Activated CD8-positive, alpha-beta memory T cell treated with anti-CD3 and anti-CD28 coated beads, Interleukin-2, amount 10 ng/mL, durations not matched to agents 7 days and 5 days (primary cell): ENCODE data around the gene ANKS6. TPM values are rescaled to one million over a fixed set of nuclear protein-coding genes. Genes with fewer than 3 reads are reported as not detected.

Experiments
- ATAC-seq: fragments of 150-1000 bp; cut with Tn5 transposase; one replicate; pipeline ENCODE4 v1.10.0; 2021; ENCODE audit warnings: moderate library complexity
- CTCF ChIA-PET: fragments of 350-600 bp; sonication (Branson Sonifier 250); formaldehyde crosslinking; loops from one replicate; lab custom pipeline; 2021; ENCODE audit warnings: antibody characterized with exemption; lab: Charles Lee
- DNase-seq: peaks from one replicate; pipeline ENCODE4 v3.0.0-alpha.2; 2020
- H3K27ac Mint-ChIP-seq: one replicate; pipeline ENCODE4 v1.8.0; 2021; ENCODE audit warnings: mild to moderate bottlenecking, mixed read lengths
- H3K27me3 Mint-ChIP-seq: one replicate; pipeline ENCODE4 v1.8.0; 2021; ENCODE audit warnings: mixed read lengths
- H3K36me3 Mint-ChIP-seq: one replicate; pipeline ENCODE4 v1.8.0; 2021; ENCODE audit warnings: mild to moderate bottlenecking, mixed read lengths
- H3K4me1 Mint-ChIP-seq: one replicate; pipeline ENCODE4 v1.8.0; 2021; ENCODE audit warnings: mixed read lengths
- H3K4me3 Mint-ChIP-seq: one replicate; pipeline ENCODE4 v1.8.0; 2021; ENCODE audit warnings: mild to moderate bottlenecking, moderate library complexity, mixed read lengths
- H3K9me3 Mint-ChIP-seq: one replicate; pipeline ENCODE4 v1.8.0; 2022; ENCODE audit warnings: low read depth, mixed read lengths
- total RNA-seq, 2 experiments: library from RNA; stranded (reverse); gene quantifications; one replicate each; pipeline ENCODE4 v1.2.3, GENCODE V29; 2021

The ANKS6 gene
- total RNA-seq, 2 experiments from 2014 or later: 6.5 to 9.2 TPM

DNA sequence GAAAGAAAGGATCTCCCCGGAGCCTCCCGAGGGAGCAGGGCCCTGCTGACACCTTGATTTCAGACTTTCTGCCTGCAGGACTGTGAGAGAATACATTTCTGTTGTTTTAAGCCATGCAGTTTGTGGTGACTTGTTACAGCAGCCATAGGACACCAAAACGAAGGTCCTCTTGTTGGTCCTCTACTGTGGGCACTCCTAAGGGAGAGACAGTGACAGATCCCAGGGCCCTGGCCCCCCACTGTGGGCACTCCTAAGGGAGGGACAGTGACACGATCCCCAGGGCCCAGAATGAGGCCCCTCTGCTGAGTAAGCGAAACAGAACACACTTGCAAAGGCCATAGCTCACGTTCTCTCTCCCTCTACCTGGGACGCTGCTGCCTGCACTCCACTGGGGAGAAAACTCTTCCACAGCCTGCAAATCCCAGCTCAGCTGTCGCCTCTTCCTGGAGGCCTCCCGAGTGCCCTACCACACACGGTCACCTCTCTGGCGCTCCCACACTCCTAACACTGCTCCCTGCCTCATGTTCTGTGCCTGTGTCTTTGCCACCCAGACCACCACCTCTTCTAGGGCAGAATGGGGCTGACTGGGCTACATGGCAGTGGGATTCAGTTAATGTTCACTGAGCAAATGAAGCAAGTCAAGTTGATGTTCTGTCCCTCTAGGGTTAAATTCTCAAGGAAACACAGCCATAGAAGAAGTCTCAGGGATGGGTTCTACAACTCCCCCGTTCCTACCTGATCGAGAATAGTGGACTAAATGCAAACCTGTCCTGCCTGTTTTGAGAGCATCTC, 23.8 kb downstream of the ANKS6 start:
- ATAC-seq (no peak), DNase-seq (peak; percentile 28)
- Mint-ChIP-seq H3K4me3 (no peak overlapping the region), H3K9me3 (no peaks in the 10 kb centered on the region), H3K27ac (no peak overlapping the region), H3K4me1 (peaks cover 2% of the 10 kb centered on the region), H3K27me3 (no peaks in the 10 kb centered on the region), H3K36me3 (peaks cover 6% of the 10 kb centered on the region)
- CTCF ChIA-PET: no interaction called here

DNA sequence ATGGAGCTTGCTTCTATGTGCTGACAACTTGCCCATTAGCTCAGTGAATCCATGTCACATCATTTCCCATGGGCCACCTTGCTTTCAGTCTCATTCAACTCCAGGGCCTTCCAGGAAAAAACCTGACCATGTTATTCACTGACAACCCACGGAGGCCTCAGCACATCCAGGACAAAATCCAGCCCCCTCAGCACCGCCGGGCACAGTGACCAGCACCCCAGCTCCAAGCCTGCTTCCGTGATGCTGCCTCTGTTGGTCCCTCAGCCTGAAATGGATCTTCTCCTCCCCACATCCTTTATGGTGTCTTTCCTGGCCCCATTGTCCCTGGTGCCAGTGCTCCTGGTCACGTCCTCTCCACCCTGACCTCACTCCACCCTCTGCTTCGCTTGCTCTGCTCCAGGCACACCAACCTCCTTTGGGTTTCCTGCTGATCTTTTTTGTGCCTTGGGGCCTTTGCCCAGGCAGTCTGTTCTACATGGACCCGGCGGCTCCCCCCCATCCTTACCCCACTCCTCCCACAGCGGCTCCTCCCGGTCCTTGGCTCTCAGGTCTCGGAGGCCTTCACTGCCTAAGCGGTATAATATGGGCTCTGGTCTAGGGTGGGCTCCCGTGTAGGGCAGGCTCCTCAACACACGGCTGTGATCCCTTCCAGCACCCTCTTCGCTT, 25.0 kb downstream of the ANKS6 start:
- ATAC-seq (no peak), DNase-seq (peak; percentile 34)
- H3K27me3 Mint-ChIP-seq: no peaks in the 10 kb centered on the region
- no peaks in the 10 kb centered on the region for H3K9me3 Mint-ChIP-seq
- H3K27ac Mint-ChIP-seq: no peak overlapping the region
- H3K4me1 Mint-ChIP-seq: peaks cover 2% of the 10 kb centered on the region
- CTCF ChIA-PET: interaction anchor here (1.1 kb wide), 1 partner anchor 457 kb away, joined by 3 read pairs; no protein-coding TSS in a partner anchor
- no peak overlapping the region for H3K4me3 Mint-ChIP-seq
- peaks cover 9% of the 10 kb centered on the region for H3K36me3 Mint-ChIP-seq

DNA sequence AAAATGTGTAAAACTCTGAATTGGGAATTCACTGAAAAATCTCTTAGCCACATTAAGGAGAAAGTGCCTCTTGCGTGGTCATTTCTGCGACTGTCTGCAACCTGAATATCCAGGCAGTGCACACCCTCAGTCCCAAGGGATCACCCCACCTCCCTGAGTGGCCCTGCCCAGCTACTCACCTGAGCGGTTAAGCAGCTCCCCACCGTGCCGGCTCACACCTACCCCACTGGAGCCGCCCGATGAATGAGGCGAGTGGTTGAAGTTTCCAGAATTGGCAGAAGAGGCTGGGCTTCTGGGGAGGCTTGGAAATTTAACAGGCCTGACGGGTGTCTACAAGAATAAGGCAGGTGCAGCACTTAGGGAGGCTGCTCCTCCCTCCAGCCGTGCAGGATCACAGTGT, 25.6 kb downstream of the ANKS6 start:
- Mint-ChIP-seq H3K9me3 (no peaks in the 10 kb centered on the region), H3K4me3 (no peak overlapping the region), H3K27me3 (no peaks in the 10 kb centered on the region), H3K27ac (no peak overlapping the region), H3K4me1 (no peaks in the 10 kb centered on the region), H3K36me3 (peaks cover 9% of the 10 kb centered on the region)
- peak; percentile 26 for DNase-seq
- no peak for ATAC-seq
- CTCF ChIA-PET: interaction anchor here (1.1 kb wide), 1 partner anchor 456 kb away, joined by 3 read pairs; no protein-coding TSS in a partner anchor

DNA sequence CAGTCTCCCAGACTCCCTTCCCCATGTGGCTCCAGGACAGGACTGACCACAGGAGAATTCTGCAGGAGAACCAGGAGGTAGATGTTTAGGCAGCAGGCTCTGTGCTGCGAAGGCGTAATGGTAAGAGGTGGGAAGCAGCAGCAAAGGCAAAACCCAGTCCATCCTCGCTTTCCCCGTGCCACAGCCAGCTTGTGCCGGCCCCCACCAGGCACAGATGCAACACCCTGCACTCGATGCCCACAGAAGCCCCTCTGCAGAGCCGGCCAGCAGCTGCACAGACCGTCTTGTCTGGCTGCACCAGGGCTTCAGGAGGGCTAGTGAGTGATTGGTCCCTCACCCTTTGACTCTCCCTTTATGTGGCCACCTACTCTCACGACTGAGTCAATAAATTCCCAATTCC, 28.0 kb downstream of the ANKS6 start:
- CTCF ChIA-PET: interaction anchor here (1.7 kb wide), 1 partner anchor 29 kb away, joined by 3 read pairs; no protein-coding TSS in a partner anchor
- ATAC-seq: no peak
- no peak for DNase-seq
- Mint-ChIP-seq H3K4me1 (no peaks in the 10 kb centered on the region), H3K4me3 (no peak overlapping the region), H3K27ac (no peak overlapping the region), H3K27me3 (no peaks in the 10 kb centered on the region), H3K36me3 (peaks cover 9% of the 10 kb centered on the region), H3K9me3 (peaks cover 2% of the 10 kb centered on the region)

DNA sequence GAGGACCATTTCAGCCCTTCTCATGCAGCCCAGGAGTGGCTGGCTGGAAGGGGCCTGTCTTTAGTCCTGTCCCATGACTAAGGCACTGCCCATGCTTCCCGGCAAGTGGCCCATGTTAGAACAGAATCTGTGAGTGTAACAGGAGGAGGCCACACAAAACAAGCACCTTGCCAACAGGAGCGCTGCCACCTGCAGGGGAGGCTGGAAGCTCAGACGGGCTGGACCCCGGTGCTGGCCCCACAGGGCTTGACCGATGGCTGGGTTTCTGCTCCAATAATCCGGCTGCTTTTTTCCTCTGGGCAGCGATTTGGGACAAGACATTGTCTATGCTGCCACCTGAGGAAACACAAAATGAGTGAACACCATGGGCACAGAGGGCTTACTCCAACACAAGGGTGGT, 28.4 kb downstream of the ANKS6 start:
- DNase-seq (no peak), ATAC-seq (no peak)
- no peaks in the 10 kb centered on the region for H3K27me3 Mint-ChIP-seq
- CTCF ChIA-PET: no interaction called here
- no peaks in the 10 kb centered on the region for H3K4me1 Mint-ChIP-seq
- H3K9me3 Mint-ChIP-seq: peaks cover 2% of the 10 kb centered on the region
- H3K4me3 Mint-ChIP-seq: no peak overlapping the region
- H3K27ac Mint-ChIP-seq: no peak overlapping the region
- peaks cover 9% of the 10 kb centered on the region for H3K36me3 Mint-ChIP-seq

DNA sequence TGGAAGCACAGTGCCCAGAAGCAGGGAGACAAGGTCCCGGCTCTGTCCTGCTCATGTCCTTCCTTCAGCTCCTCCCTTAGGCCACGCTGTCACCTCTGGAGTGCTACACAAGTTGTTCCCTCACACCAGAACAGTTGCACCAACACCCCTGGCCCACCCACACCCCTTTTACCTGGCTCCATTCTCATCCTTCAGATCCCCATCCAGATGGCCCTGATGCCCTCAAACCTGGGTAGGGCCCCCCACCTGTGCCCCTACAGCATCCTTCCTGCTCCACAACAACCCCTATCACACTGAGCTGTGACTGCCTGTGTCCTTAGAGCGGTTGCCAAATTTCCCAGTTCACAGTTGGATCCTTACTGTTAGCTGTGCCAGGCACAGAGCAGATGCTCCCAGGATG, 29.2 kb downstream of the ANKS6 start:
- DNase-seq: peak; percentile 19
- Mint-ChIP-seq H3K36me3 (peaks cover 9% of the 10 kb centered on the region), H3K27ac (no peak overlapping the region), H3K4me1 (no peaks in the 10 kb centered on the region), H3K9me3 (peaks cover 2% of the 10 kb centered on the region), H3K27me3 (no peaks in the 10 kb centered on the region), H3K4me3 (no peak overlapping the region)
- ATAC-seq: no peak
- CTCF ChIA-PET: interaction anchor here (1.9 kb wide), 1 partner anchor 9 kb away, joined by 17 read pairs; no protein-coding TSS in a partner anchor

DNA sequence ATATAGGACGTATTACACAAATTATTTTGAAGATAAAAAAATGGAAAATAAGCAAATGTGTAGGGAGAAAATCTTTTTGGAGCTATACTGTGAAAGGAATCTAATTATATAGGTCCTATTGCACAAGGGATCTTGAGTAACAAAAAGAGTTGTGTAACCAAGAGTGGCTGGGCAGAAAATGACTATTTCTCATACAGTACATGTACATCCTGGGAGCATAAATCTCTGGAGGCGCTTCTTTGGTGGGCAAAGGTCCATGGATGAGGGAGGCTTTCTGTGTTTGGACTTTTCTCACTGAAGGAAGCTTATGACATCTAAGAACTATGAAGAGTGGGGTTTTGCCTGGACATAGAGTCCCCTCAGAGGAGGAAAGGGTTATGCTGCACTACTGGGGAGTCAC, 29.8 kb downstream of the ANKS6 start:
- Mint-ChIP-seq H3K9me3 (peaks cover 2% of the 10 kb centered on the region), H3K36me3 (peaks cover 9% of the 10 kb centered on the region), H3K27me3 (no peaks in the 10 kb centered on the region), H3K4me1 (no peaks in the 10 kb centered on the region), H3K27ac (no peak overlapping the region), H3K4me3 (no peak overlapping the region)
- no peak for DNase-seq
- ATAC-seq: no peak
- CTCF ChIA-PET: interaction anchor here (1.0 to 1.9 kb wide), 2 partner anchors 9 to 451 kb away, joined by 5 to 17 read pairs; no protein-coding TSS in a partner anchor

DNA sequence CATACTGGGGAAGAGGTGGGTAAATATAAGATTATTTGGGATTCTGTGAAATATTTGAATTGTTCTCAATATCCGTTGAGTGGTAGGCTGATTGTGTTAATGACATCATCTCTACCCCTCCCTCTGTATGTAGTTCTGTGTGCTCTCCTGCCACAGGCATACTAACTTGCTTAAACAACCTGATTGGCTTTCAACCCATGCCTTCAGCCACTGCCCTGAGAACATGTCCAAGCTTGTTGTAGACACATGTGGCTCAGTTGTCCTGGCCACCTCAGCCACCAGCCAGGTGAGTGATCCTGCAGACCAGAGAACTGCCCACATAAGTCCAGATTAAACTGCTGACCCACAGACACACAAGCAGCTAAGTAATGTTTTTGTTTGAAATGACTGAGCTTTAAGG, 31.1 kb downstream of the ANKS6 start:
- no peaks in the 10 kb centered on the region for H3K27me3 Mint-ChIP-seq
- CTCF ChIA-PET: interaction anchor here (0.9 kb wide), 1 partner anchor 11 kb away, joined by 3 read pairs; no protein-coding TSS in a partner anchor
- ATAC-seq (no peak), DNase-seq (no peak)
- H3K9me3 Mint-ChIP-seq: peaks cover 2% of the 10 kb centered on the region
- H3K4me3 Mint-ChIP-seq: no peak overlapping the region
- peaks cover 7% of the 10 kb centered on the region for H3K36me3 Mint-ChIP-seq
- no peak overlapping the region for H3K27ac Mint-ChIP-seq
- H3K4me1 Mint-ChIP-seq: no peaks in the 10 kb centered on the region

DNA sequence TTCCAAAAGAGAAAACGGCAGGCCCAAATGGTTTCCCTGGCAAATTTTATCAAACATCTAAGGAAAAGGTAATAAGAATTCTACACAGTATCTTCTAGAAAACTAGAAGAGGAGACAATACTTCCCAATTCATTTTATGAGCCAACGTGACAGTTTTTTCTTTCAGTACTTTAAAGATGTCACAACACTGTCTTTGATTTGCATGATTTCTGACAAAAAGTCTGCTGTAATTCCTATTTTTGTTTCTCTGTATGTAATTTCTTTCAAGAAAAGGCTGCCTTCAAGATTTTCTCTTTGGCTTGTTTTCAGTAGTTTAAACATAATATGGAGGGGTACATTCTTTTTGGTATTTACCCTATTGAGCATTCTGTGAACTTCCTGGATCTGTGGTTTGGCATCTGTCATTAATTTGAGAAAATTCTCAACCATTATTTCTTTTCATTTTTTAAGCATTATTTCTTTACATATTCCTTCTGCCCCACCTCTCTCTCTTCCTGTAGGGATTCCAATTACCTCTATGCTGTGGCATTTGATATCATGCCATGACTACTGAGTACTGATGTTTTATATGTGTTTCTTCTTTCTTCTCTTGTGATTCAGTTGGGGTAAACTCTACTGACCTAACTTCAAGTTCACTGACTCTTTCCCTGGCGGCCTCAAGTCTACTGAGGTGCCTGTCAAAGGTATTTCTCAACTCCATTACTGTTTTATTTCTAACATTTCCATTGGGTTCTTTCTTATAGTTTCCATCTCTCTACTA, 32.2 kb downstream of the ANKS6 start:
- Mint-ChIP-seq H3K27me3 (no peaks in the 10 kb centered on the region), H3K4me3 (no peak overlapping the region), H3K27ac (no peak overlapping the region), H3K36me3 (peaks cover 4% of the 10 kb centered on the region), H3K9me3 (peaks cover 2% of the 10 kb centered on the region), H3K4me1 (peaks cover under 1% of the 10 kb centered on the region)
- DNase-seq (no peak), ATAC-seq (no peak)
- CTCF ChIA-PET: interaction anchor here (2.6 kb wide), 1 partner anchor 11 kb away, joined by 15 read pairs; no protein-coding TSS in a partner anchor

DNA sequence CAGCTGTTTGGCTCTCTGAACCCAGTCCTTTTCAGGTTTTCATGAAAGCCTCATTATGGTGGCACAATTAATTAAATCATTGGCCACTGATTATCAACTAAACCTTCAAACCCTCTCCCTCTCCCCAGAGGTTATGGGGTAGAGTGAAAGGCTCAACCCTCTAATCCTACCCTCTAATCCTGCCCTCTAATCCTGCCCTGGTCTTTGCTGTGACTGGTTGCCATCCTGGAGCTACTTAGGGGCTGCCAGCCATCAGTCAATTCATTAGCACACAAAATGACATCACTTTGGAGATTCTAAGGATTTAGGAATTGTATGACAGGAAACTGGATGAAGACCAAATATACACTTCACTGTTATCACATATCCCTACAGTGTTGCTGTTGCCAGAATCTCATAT, 36.1 kb downstream of the ANKS6 start:
- H3K4me1 Mint-ChIP-seq: peaks cover 4% of the 10 kb centered on the region
- H3K4me3 Mint-ChIP-seq: no peak overlapping the region
- no peak overlapping the region for H3K27ac Mint-ChIP-seq
- no peaks in the 10 kb centered on the region for H3K27me3 Mint-ChIP-seq
- H3K9me3 Mint-ChIP-seq: peaks cover 4% of the 10 kb centered on the region
- CTCF ChIA-PET: interaction anchor here (0.6 to 2.1 kb wide), 2 partner anchors 15 to 239 kb away, joined by 3 to 12 read pairs; no protein-coding TSS in a partner anchor
- no peak for DNase-seq
- peaks cover 7% of the 10 kb centered on the region for H3K36me3 Mint-ChIP-seq
- ATAC-seq: no peak

DNA sequence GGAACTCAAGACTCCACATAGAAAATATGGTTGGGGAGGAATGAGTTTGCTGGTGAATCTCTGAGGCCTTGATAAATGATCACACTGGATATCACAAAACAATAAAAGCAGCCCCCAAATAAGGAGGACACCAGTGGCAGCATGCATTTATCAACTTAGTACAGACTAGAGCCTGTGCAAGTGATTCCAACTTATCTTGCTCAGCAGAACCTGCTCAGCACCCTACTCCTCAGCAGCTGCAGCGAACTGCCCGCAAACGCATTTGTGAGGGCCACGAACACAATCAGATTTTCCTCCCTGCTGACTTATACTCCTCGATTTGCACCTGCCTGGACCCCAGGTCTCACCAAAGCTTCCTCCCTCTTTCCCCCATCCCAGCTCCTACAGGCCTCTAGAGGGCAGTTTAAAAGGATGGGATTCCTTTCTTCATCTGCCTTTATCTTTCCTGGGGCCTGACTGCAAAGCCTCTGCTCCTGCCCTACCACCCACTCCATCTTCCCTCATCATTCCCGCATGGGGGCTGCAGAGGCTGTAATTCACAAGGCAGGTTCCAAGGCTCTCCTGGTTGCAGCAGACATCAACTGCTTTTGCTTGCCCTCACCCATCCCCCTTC, 41.2 kb downstream of the ANKS6 start:
- no peak for DNase-seq
- Mint-ChIP-seq H3K4me3 (no peak overlapping the region), H3K27ac (no peak overlapping the region), H3K36me3 (peaks cover 7% of the 10 kb centered on the region), H3K27me3 (no peaks in the 10 kb centered on the region), H3K9me3 (peaks cover 2% of the 10 kb centered on the region), H3K4me1 (peaks cover 4% of the 10 kb centered on the region)
- CTCF ChIA-PET: interaction anchor here (0.8 kb wide), 1 partner anchor 47 kb away, joined by 3 read pairs; no protein-coding TSS in a partner anchor
- no peak for ATAC-seq

DNA sequence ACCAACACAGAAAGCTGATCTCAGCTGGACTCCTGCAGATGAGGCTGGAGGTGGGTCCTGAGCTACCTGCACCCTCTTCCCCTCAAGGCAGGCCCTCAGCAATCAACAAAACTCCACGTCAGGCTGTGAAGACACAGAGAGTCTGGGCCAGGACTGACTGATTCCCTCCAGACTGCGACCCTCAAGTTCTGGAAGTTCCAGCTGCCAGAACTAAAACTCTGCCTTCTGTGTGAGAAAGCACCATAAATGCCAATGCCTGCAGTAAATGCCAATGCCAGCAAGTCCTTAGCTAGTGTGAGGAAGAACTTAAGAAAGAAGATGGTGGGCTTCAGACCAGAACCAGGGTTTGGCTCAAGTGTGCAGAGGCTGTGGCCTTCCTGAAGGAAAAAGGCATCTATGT, 45.1 kb downstream of the ANKS6 start:
- Mint-ChIP-seq H3K4me1 (no peaks in the 10 kb centered on the region), H3K4me3 (no peak overlapping the region), H3K27ac (no peak overlapping the region), H3K36me3 (no peaks in the 10 kb centered on the region), H3K9me3 (no peaks in the 10 kb centered on the region), H3K27me3 (no peaks in the 10 kb centered on the region)
- DNase-seq (no peak), ATAC-seq (no peak)
- CTCF ChIA-PET: interaction anchor here (1.0 kb wide), 1 partner anchor 10 kb away, joined by 3 read pairs; no protein-coding TSS in a partner anchor
